ENCODE results near the gene YWHAB.

The YWHAB gene

DNA sequence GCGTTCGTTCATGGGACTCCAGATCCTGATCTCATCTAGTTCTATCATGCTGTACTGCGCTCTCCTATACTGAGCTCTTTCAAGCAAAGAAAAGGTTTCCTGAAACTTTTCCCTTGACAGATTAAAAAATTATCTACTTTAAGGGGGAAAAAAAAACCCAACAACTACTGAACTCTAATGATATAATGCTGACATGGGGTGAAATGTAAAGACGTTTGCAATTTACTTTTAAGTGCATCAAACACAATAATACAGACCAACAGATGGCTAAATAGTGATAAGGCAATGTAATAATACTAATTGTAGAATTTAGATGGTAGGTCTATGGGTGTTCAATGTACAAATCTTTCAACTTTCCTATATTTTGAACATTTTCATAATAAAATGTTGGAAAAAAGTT, 58.3 kb downstream of the YWHAB start:
- peaks cover 94% of the 10 kb centered on the region for H3K36me3 ChIP-seq (ENCODE audit: low read depth)
- no peak for DNase-seq (ENCODE audit: low spot score)
- no peak for ATAC-seq (ENCODE audit: low read depth)

GRCh38 chr20:44945261-44945660, 59.8 kb downstream of the YWHAB start:
- ATAC-seq (ENCODE audit: low read depth) (no peak), DNase-seq (ENCODE audit: low spot score) (no peak)
- Histone ChIP-seq H3K36me3 (ENCODE audit: low read depth) (peaks cover 100% of the 10 kb centered on the region), H3K4me3 (ENCODE audit: severe bottlenecking) (no peak overlapping the region), H3K9me3 (ENCODE audit: severe bottlenecking) (no peaks in the 10 kb centered on the region), H3K4me1 (ENCODE audit: insufficient read depth, poor library complexity, severe bottlenecking) (no peaks in the 10 kb centered on the region), H3K27me3 (ENCODE audit: insufficient read depth, poor library complexity, severe bottlenecking) (no peaks in the 10 kb centered on the region), H3K27ac (ENCODE audit: poor library complexity, severe bottlenecking) (no peak overlapping the region)
- no peak for TF ChIP-seq CTCF (IDR thresholded peaks at IDR 0.05; ENCODE audit: poor library complexity, severe bottlenecking)

More for the DNA sequence above, 58.3 kb downstream of the YWHAB start:
- H3K4me3 ChIP-seq (ENCODE audit: severe bottlenecking) = no peak overlapping the region
- no peak for TF ChIP-seq CTCF (IDR thresholded peaks at IDR 0.05; ENCODE audit: poor library complexity, severe bottlenecking)
- H3K27ac ChIP-seq (ENCODE audit: poor library complexity, severe bottlenecking) = no peak overlapping the region
- no peaks in the 10 kb centered on the region for H3K4me1 ChIP-seq (ENCODE audit: insufficient read depth, poor library complexity, severe bottlenecking)
- H3K9me3 ChIP-seq (ENCODE audit: severe bottlenecking) = no peaks in the 10 kb centered on the region
- H3K27me3 ChIP-seq (ENCODE audit: insufficient read depth, poor library complexity, severe bottlenecking) = no peaks in the 10 kb centered on the region

- Histone ChIP-seq H3K27me3 (ENCODE audit: insufficient read depth, poor library complexity, severe bottlenecking) (no peaks in the 10 kb centered on the region), H3K4me3 (ENCODE audit: severe bottlenecking) (no peak overlapping the region), H3K9me3 (ENCODE audit: severe bottlenecking) (no peaks in the 10 kb centered on the region), H3K4me1 (ENCODE audit: insufficient read depth, poor library complexity, severe bottlenecking) (no peaks in the 10 kb centered on the region), H3K36me3 (ENCODE audit: low read depth) (peaks cover 100% of the 10 kb centered on the region), H3K27ac (ENCODE audit: poor library complexity, severe bottlenecking) (no peak overlapping the region)
- peak; percentile 33 for DNase-seq (ENCODE audit: low spot score)
- ATAC-seq (ENCODE audit: low read depth) = no peak
- TF ChIP-seq CTCF (IDR thresholded peaks at IDR 0.05; ENCODE audit: poor library complexity, severe bottlenecking) = no peak
These were observed 60.9 kb downstream of the YWHAB start for GRCh38 chr20:44946271-44946852.

GRCh38 chr20:44948107-44948506, 62.6 kb downstream of the YWHAB start:
- peaks cover 100% of the 10 kb centered on the region for H3K36me3 ChIP-seq (ENCODE audit: low read depth)
- H3K9me3 ChIP-seq (ENCODE audit: severe bottlenecking) = no peaks in the 10 kb centered on the region
- no peak for TF ChIP-seq CTCF (IDR thresholded peaks at IDR 0.05; ENCODE audit: poor library complexity, severe bottlenecking)
- no peak overlapping the region for H3K4me3 ChIP-seq (ENCODE audit: severe bottlenecking)
- H3K4me1 ChIP-seq (ENCODE audit: insufficient read depth, poor library complexity, severe bottlenecking) = no peaks in the 10 kb centered on the region
- no peaks in the 10 kb centered on the region for H3K27me3 ChIP-seq (ENCODE audit: insufficient read depth, poor library complexity, severe bottlenecking)
- no peak for ATAC-seq (ENCODE audit: low read depth)
- DNase-seq (ENCODE audit: low spot score) = peak; percentile 57
- H3K27ac ChIP-seq (ENCODE audit: poor library complexity, severe bottlenecking) = no peak overlapping the region

DNA sequence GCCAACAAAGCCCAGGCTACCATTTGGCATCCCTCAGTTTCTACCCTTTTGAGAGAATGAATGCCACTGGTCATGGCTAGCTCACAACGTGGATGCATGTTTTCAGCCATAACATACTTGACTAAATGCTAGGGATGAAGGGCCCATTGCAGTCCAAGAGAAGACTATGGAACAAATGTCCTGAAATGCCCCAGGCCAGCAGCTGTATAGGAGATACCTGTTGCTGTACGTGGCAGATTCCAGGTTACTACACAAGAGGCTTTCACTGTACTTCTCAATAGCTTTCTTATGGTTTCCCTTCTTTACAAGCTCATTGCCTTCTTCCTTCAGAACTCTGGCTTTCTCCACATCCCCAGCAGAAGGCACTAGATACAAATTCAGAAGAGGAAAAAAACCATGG, 63.0 kb downstream of the YWHAB start:
- no peaks in the 10 kb centered on the region for H3K9me3 ChIP-seq (ENCODE audit: severe bottlenecking)
- no peaks in the 10 kb centered on the region for H3K4me1 ChIP-seq (ENCODE audit: insufficient read depth, poor library complexity, severe bottlenecking)
- H3K36me3 ChIP-seq (ENCODE audit: low read depth) = peaks cover 100% of the 10 kb centered on the region
- TF ChIP-seq CTCF (IDR thresholded peaks at IDR 0.05; ENCODE audit: poor library complexity, severe bottlenecking) = no peak
- no peak for ATAC-seq (ENCODE audit: low read depth)
- no peak overlapping the region for H3K4me3 ChIP-seq (ENCODE audit: severe bottlenecking)
- H3K27ac ChIP-seq (ENCODE audit: poor library complexity, severe bottlenecking) = no peak overlapping the region
- no peak for DNase-seq (ENCODE audit: low spot score)
- no peaks in the 10 kb centered on the region for H3K27me3 ChIP-seq (ENCODE audit: insufficient read depth, poor library complexity, severe bottlenecking)

All from RWPE2 (cell line).